ENCODE results near the gene DYNC1H1. TPM values are rescaled to one million over a fixed set of nuclear protein-coding genes. Genes with fewer than 3 reads are reported as not detected.

DYNC1H1 gene
- total and polyA plus RNA-seq, 2 experiments from 2014 or later, result 141 to 405 TPM

DNA sequence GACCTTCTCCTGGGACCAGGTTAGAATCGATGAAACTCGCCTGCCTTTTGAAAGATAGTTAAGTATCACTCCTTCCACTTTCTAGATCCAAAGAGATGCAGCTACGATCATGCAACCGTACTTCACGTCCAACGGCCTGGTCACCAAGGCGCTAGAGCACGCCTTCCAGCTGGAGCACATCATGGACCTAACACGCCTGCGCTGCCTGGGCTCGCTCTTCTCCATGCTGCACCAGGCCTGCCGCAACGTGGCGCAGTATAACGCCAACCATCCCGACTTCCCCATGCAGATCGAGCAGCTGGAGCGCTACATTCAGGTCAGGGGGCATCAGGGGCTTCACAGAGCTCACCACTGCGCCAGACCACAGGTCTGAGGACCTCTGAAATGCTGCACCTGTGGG, 51.4 kb downstream of the DYNC1H1 start:
- H3K9me3 ChIP-seq (ENCODE audit: low read depth), result no peaks in the 10 kb centered on the region
- DNase-seq (ENCODE audit: low spot score), result no peak
- no peak overlapping the region for H3K4me3 ChIP-seq
- no peaks in the 10 kb centered on the region for H3K9me2 ChIP-seq (replicated peaks; ENCODE audit: insufficient read depth)
- H3K79me2 ChIP-seq, result no peaks in the 10 kb centered on the region
- no peaks in the 10 kb centered on the region for H4K20me1 ChIP-seq (ENCODE audit: insufficient read depth, poor library complexity, severe bottlenecking)
- H3K27ac ChIP-seq, result no peak overlapping the region
- no peaks in the 10 kb centered on the region for H3K36me3 ChIP-seq (replicated peaks; ENCODE audit: insufficient read depth, low read depth)
- no peaks in the 10 kb centered on the region for H3K27me3 ChIP-seq
- H3K4me1 ChIP-seq (ENCODE audit: insufficient read depth), result no peaks in the 10 kb centered on the region
- no peak overlapping the region for H2AFZ ChIP-seq
- H3K4me2 ChIP-seq, result no peak overlapping the region
- TF ChIP-seq, protein P1, sequence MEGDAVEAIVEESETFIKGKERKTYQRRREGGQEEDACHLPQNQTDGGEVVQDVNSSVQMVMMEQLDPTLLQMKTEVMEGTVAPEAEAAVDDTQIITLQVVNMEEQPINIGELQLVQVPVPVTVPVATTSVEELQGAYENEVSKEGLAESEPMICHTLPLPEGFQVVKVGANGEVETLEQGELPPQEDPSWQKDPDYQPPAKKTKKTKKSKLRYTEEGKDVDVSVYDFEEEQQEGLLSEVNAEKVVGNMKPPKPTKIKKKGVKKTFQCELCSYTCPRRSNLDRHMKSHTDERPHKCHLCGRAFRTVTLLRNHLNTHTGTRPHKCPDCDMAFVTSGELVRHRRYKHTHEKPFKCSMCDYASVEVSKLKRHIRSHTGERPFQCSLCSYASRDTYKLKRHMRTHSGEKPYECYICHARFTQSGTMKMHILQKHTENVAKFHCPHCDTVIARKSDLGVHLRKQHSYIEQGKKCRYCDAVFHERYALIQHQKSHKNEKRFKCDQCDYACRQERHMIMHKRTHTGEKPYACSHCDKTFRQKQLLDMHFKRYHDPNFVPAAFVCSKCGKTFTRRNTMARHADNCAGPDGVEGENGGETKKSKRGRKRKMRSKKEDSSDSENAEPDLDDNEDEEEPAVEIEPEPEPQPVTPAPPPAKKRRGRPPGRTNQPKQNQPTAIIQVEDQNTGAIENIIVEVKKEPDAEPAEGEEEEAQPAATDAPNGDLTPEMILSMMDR (IDR thresholded peaks at IDR 0.05; ENCODE audit: poor library complexity), result no peak
- TF ChIP-seq EZH2 (IDR thresholded peaks at IDR 0.05; ENCODE audit: borderline replicate concordance) (no peak), EZH2phosphoT487 (IDR thresholded peaks at IDR 0.05; ENCODE audit: low read depth, severe bottlenecking, unreplicated experiment) (no peak)
- WGBS (ENCODE audit: low lambda C conversion rate, missing lambda C conversion rate), result 98% methylated on average over 19 of the region's 19 CpGs

DNA sequence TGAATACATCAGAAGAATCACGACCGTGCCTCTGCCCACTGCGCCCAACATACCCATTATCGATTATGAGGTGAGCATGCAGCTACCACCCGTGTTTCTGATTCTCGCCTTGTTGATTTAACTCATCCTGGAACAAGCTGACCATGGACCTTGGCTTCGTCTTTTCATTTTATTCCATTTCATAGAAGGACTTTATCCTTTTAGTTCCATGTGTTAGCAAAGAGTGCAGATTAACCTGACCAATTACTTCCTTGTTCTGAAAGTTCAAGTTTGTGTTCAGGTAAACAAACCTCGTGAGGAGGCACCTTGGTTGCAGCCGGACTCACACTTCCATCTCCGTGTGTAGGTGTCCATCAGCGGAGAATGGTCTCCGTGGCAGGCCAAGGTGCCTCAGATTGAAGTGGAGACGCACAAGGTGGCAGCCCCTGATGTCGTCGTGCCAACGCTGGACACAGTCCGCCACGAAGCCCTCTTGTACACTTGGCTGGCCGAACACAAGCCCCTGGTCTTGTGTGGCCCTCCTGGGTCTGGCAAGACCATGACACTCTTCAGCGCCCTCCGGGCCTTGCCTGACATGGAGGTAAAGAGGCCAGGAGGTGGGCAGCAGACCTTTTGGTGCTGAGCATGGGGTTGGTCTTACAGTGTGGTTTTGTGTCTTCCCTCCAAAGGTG, 52.2 kb downstream of the DYNC1H1 start:
- Histone ChIP-seq H3K4me3 (no peak overlapping the region), H3K27ac (no peak overlapping the region), H3K9me3 (ENCODE audit: low read depth) (no peaks in the 10 kb centered on the region), H3K27me3 (no peaks in the 10 kb centered on the region), H3K79me2 (no peaks in the 10 kb centered on the region), H3K36me3 (replicated peaks; ENCODE audit: insufficient read depth, low read depth) (no peaks in the 10 kb centered on the region), H3K9me2 (replicated peaks; ENCODE audit: insufficient read depth) (no peaks in the 10 kb centered on the region), H3K4me1 (ENCODE audit: insufficient read depth) (no peaks in the 10 kb centered on the region), H4K20me1 (ENCODE audit: insufficient read depth, poor library complexity, severe bottlenecking) (no peaks in the 10 kb centered on the region), H3K4me2 (no peak overlapping the region), H2AFZ (no peak overlapping the region)
- 97% methylated on average over 21 of the region's 21 CpGs for whole genome bisulfite sequencing (ENCODE audit: low lambda C conversion rate, missing lambda C conversion rate)
- no peak for DNase-seq (ENCODE audit: low spot score)
- no peak for TF ChIP-seq EZH2phosphoT487 (IDR thresholded peaks at IDR 0.05; ENCODE audit: low read depth, severe bottlenecking, unreplicated experiment)

DNA sequence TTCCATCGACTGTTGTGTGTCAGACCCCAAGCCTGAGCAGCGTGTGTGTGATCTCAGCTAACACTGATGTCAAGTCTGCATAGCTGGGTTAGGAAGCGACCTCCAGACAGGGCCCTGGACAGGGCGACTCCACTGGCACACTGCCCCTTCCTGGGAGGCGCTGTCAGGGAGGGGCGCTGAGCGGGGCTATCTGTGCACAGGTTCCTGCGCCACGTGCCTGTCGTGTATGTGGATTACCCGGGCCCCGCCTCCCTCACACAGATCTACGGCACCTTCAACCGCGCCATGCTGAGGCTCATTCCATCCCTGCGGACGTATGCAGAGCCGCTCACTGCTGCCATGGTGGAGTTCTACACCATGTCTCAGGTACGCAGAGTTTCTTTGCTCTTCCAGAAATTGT, 53.9 kb downstream of the DYNC1H1 start:
- H4K20me1 ChIP-seq (ENCODE audit: insufficient read depth, poor library complexity, severe bottlenecking), result no peaks in the 10 kb centered on the region
- no peak overlapping the region for H3K4me2 ChIP-seq
- no peak overlapping the region for H3K4me3 ChIP-seq
- H3K36me3 ChIP-seq (replicated peaks; ENCODE audit: insufficient read depth, low read depth), result no peaks in the 10 kb centered on the region
- H3K9me3 ChIP-seq (ENCODE audit: low read depth), result no peaks in the 10 kb centered on the region
- no peaks in the 10 kb centered on the region for H3K27me3 ChIP-seq
- TF ChIP-seq, protein P1 (IDR thresholded peaks at IDR 0.05; ENCODE audit: poor library complexity), result no peak
- no peak for TF ChIP-seq EZH2phosphoT487 (IDR thresholded peaks at IDR 0.05; ENCODE audit: low read depth, severe bottlenecking, unreplicated experiment)
- TF ChIP-seq EZH2 (IDR thresholded peaks at IDR 0.05; ENCODE audit: borderline replicate concordance), result no peak
- WGBS (ENCODE audit: low lambda C conversion rate, missing lambda C conversion rate), result 97% methylated on average over 19 of the region's 19 CpGs
- no peaks in the 10 kb centered on the region for H3K9me2 ChIP-seq (replicated peaks; ENCODE audit: insufficient read depth)
- no peak overlapping the region for H2AFZ ChIP-seq
- no peak overlapping the region for H3K27ac ChIP-seq
- no peak for DNase-seq (ENCODE audit: low spot score)
- no peaks in the 10 kb centered on the region for H3K4me1 ChIP-seq (ENCODE audit: insufficient read depth)
- H3K79me2 ChIP-seq, result no peaks in the 10 kb centered on the region

DNA sequence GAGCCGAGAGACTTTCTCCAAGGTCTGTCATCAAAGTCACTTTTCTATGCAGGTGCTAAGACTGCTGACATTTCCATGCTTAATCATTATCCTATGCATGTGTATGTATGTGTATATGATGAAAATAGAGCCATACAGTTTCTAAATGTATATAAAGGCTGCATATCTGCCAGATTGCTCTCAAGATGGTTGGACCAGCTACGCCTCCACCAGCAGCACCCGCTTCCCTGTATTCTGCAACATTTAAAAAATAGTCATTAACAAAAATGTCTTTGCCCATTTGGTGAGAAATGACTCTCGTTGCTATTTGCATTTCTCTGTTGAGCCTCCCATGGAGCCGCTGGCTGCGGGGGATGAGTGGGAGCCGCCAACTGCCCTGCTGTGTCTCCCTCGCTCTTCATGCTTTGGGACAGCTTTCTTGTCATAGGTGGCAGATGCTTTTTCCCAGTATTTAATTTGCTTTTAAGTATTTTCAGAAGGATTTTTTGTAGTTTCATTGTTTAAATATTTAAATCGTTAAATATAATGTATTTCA, 54.7 kb downstream of the DYNC1H1 start:
- Histone ChIP-seq H3K4me2 (no peak overlapping the region), H3K79me2 (no peaks in the 10 kb centered on the region), H3K27ac (no peak overlapping the region), H4K20me1 (ENCODE audit: insufficient read depth, poor library complexity, severe bottlenecking) (no peaks in the 10 kb centered on the region), H3K4me1 (ENCODE audit: insufficient read depth) (no peaks in the 10 kb centered on the region), H3K36me3 (replicated peaks; ENCODE audit: insufficient read depth, low read depth) (no peaks in the 10 kb centered on the region), H3K9me2 (replicated peaks; ENCODE audit: insufficient read depth) (no peaks in the 10 kb centered on the region), H3K27me3 (no peaks in the 10 kb centered on the region), H2AFZ (no peak overlapping the region), H3K4me3 (no peak overlapping the region), H3K9me3 (ENCODE audit: low read depth) (no peaks in the 10 kb centered on the region)
- no peak for TF ChIP-seq EZH2phosphoT487 (IDR thresholded peaks at IDR 0.05; ENCODE audit: low read depth, severe bottlenecking, unreplicated experiment)
- TF ChIP-seq, protein P1 (IDR thresholded peaks at IDR 0.05; ENCODE audit: poor library complexity), result no peak
- no peak for TF ChIP-seq EZH2 (IDR thresholded peaks at IDR 0.05; ENCODE audit: borderline replicate concordance)
- WGBS (ENCODE audit: low lambda C conversion rate, missing lambda C conversion rate), result 96% methylated on average over 9 of the region's 9 CpGs
- no peak for DNase-seq (ENCODE audit: low spot score)

Data from hepatocyte (in vitro differentiated cells).